H9 (cell line): ENCODE data around the gene THSD4. TPM values are rescaled to one million over a fixed set of nuclear protein-coding genes. Genes with fewer than 3 reads are reported as not detected.

Experiments used
- DNase-seq: peaks from one replicate; pipeline ENCODE4 v3.0.0-alpha.2; 2017
- H2AFZ ChIP-seq: one replicate; pipeline ENCODE4 v1.6.1; 2013; ENCODE audit warnings: mild to moderate bottlenecking, low read length, control low read depth, moderate library complexity
- H2AK5ac ChIP-seq: 2 replicates; pipeline ENCODE4 v1.6.1; 2013; ENCODE audit warnings: low read length, control low read depth, mixed read lengths; ENCODE audit not compliant: insufficient read length
- H2BK120ac ChIP-seq: one replicate; pipeline ENCODE4 v1.6.1; 2013; ENCODE audit warnings: low read depth, mild to moderate bottlenecking, low read length, control low read depth, inconsistent platforms; ENCODE audit not compliant: poor library complexity, severe bottlenecking
- H2BK12ac ChIP-seq: 2 replicates; pipeline ENCODE4 v1.6.1; 2013; ENCODE audit warnings: low read length, control low read depth, mixed read lengths, low read depth; ENCODE audit not compliant: insufficient read length
- H2BK15ac ChIP-seq: 2 replicates; pipeline ENCODE4 v1.6.1; 2013; ENCODE audit warnings: low read depth, low read length, control low read depth
- H2BK20ac ChIP-seq: one replicate; pipeline ENCODE4 v1.6.1; 2013; ENCODE audit warnings: low read depth, mild to moderate bottlenecking, low read length, control low read depth, inconsistent platforms; ENCODE audit not compliant: poor library complexity, severe bottlenecking
- H2BK5ac ChIP-seq: 2 replicates; pipeline ENCODE4 v1.6.1; 2013; ENCODE audit warnings: low read length, control low read depth, mixed read lengths; ENCODE audit not compliant: insufficient read length
- H3K14ac ChIP-seq: 2 replicates; pipeline ENCODE4 v1.6.1; 2013; ENCODE audit warnings: low read length, control low read depth; ENCODE audit not compliant: insufficient read depth
- H3K18ac ChIP-seq: 2 replicates; pipeline ENCODE4 v1.6.1; 2013; ENCODE audit warnings: low read depth, mild to moderate bottlenecking, mixed read lengths, low read length, control low read depth; ENCODE audit not compliant: insufficient read length
- H3K23ac ChIP-seq: 2 replicates; pipeline ENCODE4 v1.6.1; 2013; ENCODE audit warnings: low read length, control low read depth, mixed read lengths, low read depth; ENCODE audit not compliant: insufficient read length
- H3K23me2 ChIP-seq: 2 replicates; pipeline ENCODE4 v1.6.1; 2013; ENCODE audit warnings: low read depth, mild to moderate bottlenecking, mixed read lengths, low read length, control low read depth; ENCODE audit not compliant: insufficient read length, poor library complexity, severe bottlenecking
- H3K27ac ChIP-seq: 2 replicates; pipeline ENCODE4 v1.5.1; 2013; ENCODE audit warnings: low read length, control low read depth, mixed read lengths, low read depth; ENCODE audit not compliant: insufficient read length
- H3K27me3 ChIP-seq: 2 replicates; pipeline ENCODE4 v1.6.1; 2013; ENCODE audit warnings: low read length, control low read depth, inconsistent platforms; ENCODE audit not compliant: insufficient read depth
- H3K4ac ChIP-seq: 2 replicates; pipeline ENCODE4 v1.6.1; 2013; ENCODE audit warnings: low read depth, mild to moderate bottlenecking, control low read depth, inconsistent platforms, low read length, moderate library complexity
- H3K4me1 ChIP-seq: 2 replicates; pipeline ENCODE4 v1.6.1; 2013; ENCODE audit warnings: low read length, control low read depth, inconsistent platforms; ENCODE audit not compliant: insufficient read depth
- H3K4me2 ChIP-seq: 2 replicates; pipeline ENCODE4 v1.6.1; 2013; ENCODE audit warnings: low read length, control low read depth, mixed read lengths; ENCODE audit not compliant: insufficient read length, insufficient read depth
- H3K56ac ChIP-seq: 2 replicates; pipeline ENCODE4 v1.6.1; 2013; ENCODE audit warnings: low read depth, mild to moderate bottlenecking, mixed read lengths, low read length, control low read depth; ENCODE audit not compliant: insufficient read length
- H3K79me1 ChIP-seq: 2 replicates; pipeline ENCODE4 v1.6.1; 2013; ENCODE audit warnings: low read depth, mild to moderate bottlenecking, moderate library complexity, low read length, control low read depth, inconsistent platforms; ENCODE audit not compliant: insufficient read depth, poor library complexity, severe bottlenecking
- H3K79me2 ChIP-seq: 2 replicates; pipeline ENCODE4 v1.6.1; 2013; ENCODE audit warnings: low read length, control low read depth, inconsistent platforms; ENCODE audit not compliant: insufficient read depth
- H3K9ac ChIP-seq: 2 replicates; pipeline ENCODE4 v1.6.1; 2013; ENCODE audit warnings: low read length, control low read depth, mixed read lengths; ENCODE audit not compliant: insufficient read length; ENCODE audit errors: extremely low read depth
- H3K9me3 ChIP-seq: one replicate; pipeline ENCODE4 v1.6.1; 2013; ENCODE audit warnings: low read depth, low read length, inconsistent platforms; ENCODE audit not compliant: control insufficient read depth
- H3T11ph ChIP-seq: one replicate; pipeline ENCODE4 v1.6.1; 2013; ENCODE audit warnings: mild to moderate bottlenecking, low read length, control low read depth, inconsistent platforms
- H4K20me1 ChIP-seq: one replicate; pipeline ENCODE4 v1.6.1; 2013; ENCODE audit not compliant: control insufficient read depth, insufficient read length, insufficient read depth
- H4K5ac ChIP-seq: 2 replicates; pipeline ENCODE4 v1.6.1; 2013; ENCODE audit warnings: low read depth, mild to moderate bottlenecking, mixed read lengths, low read length, control low read depth; ENCODE audit not compliant: insufficient read length
- H4K8ac ChIP-seq: replicated peaks from 2 replicates; pipeline ENCODE4 v1.6.1; 2013; ENCODE audit warnings: low read length, control low read depth, mixed read lengths, low read depth; ENCODE audit not compliant: insufficient read length
- H4K91ac ChIP-seq: 2 replicates; pipeline ENCODE4 v1.6.1; 2013; ENCODE audit warnings: low read depth, mild to moderate bottlenecking, moderate library complexity, mixed read lengths, low read length, control low read depth; ENCODE audit not compliant: insufficient read length
- H3K27ac Mint-ChIP-seq, 3 experiments: 2 replicates in 2 of 3; 3 replicates in 1 of 3; pipeline ENCODE4 v1.8.0; 2020 to 2021; ENCODE audit warnings: mixed read lengths in 3 of 3, mild to moderate bottlenecking in 1 of 3, moderate library complexity in 1 of 3
- H3K27me3 Mint-ChIP-seq: 2 replicates; pipeline ENCODE4 v1.8.0; 2021; ENCODE audit warnings: low read depth, mild to moderate bottlenecking, moderate library complexity, mixed read lengths
- H3K36me3 Mint-ChIP-seq, 3 experiments: 2 replicates in 2 of 3; 3 replicates in 1 of 3; pipeline ENCODE4 v1.8.0; 2020 to 2021; ENCODE audit warnings: low read depth in 3 of 3, mixed read lengths in 3 of 3; ENCODE audit not compliant: insufficient read depth in 1 of 3
- H3K4me1 Mint-ChIP-seq, 2 experiments: 2 replicates each; pipeline ENCODE4 v1.8.0; 2020; ENCODE audit warnings: mixed read lengths in 2 of 2
- H3K4me3 Mint-ChIP-seq, 2 experiments: 2 replicates in 1 of 2; 3 replicates in 1 of 2; pipeline ENCODE4 v1.8.0; 2020 to 2021; ENCODE audit warnings: mild to moderate bottlenecking in 2 of 2, mixed read lengths in 2 of 2, moderate library complexity in 1 of 2
- H3K9me3 Mint-ChIP-seq, 2 experiments: 2 replicates in 1 of 2; 3 replicates in 1 of 2; pipeline ENCODE4 v1.8.0; 2020; ENCODE audit warnings: mild to moderate bottlenecking in 2 of 2, mixed read lengths in 2 of 2, moderate library complexity in 1 of 2
- WGBS: extraction: QIAGEN DNeasy Blood & Tissue Kit; methylation state at CpG from one replicate; pipeline ENCODE4 v1.1.7; 2013; ENCODE audit warnings: missing lambda C conversion rate, low lambda C conversion rate, mixed read lengths; ENCODE audit not compliant: insufficient read length; ENCODE audit errors: extremely low coverage; 5-methylcytosine and 5-hydroxymethylcytosine counted together
- total RNA-seq: library from RNA; stranded (reverse); gene quantifications from 2 replicates; pipeline ENCODE4 v1.2.1, GENCODE V29; 2021
- TF ChIP-seq, protein P1 (sequence below): fragments of 200-600 bp; sonication (generic); conservative IDR thresholded peaks from 3 replicates; pipeline ENCODE4 v1.8.0; 2021; ENCODE audit warnings: antibody characterized with exemption, mild to moderate bottlenecking

THSD4 gene
- total RNA-seq, 1 experiment from 2014 or later: 5.5 TPM

DNA sequence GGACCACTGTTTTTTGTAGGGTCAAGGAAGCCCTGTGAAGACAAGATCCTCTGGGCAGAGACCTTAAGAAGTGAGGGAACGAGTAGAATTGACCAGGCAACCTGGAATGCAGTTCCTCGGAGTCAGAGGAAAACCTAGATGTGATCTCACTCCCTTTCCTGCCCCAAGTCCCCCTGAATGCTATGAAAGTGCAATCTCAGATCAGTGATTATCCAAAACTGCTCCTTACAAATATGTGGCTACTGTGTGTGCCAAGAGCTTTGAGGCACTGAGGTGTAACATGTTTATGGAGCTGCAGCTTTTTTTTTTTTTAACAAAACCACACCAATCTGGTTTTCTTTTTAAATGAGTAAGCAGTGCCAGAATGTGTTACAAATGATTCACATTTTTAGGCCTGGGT is 35.8 kb downstream of the THSD4 start:
- no peaks in the 10 kb centered on the region for H3K27me3 Mint-ChIP-seq
- no peaks in the 10 kb centered on the region for H3K9me3 ChIP-seq
- no peak overlapping the region for H2BK20ac ChIP-seq
- no peak overlapping the region for H2BK15ac ChIP-seq
- H3K27me3 ChIP-seq: no peaks in the 10 kb centered on the region
- no peaks in the 10 kb centered on the region for H3K23me2 ChIP-seq
- H3K23ac ChIP-seq: no peak overlapping the region
- no peak overlapping the region for H4K5ac ChIP-seq
- no peak overlapping the region for H3K18ac ChIP-seq
- TF ChIP-seq, protein P1, sequence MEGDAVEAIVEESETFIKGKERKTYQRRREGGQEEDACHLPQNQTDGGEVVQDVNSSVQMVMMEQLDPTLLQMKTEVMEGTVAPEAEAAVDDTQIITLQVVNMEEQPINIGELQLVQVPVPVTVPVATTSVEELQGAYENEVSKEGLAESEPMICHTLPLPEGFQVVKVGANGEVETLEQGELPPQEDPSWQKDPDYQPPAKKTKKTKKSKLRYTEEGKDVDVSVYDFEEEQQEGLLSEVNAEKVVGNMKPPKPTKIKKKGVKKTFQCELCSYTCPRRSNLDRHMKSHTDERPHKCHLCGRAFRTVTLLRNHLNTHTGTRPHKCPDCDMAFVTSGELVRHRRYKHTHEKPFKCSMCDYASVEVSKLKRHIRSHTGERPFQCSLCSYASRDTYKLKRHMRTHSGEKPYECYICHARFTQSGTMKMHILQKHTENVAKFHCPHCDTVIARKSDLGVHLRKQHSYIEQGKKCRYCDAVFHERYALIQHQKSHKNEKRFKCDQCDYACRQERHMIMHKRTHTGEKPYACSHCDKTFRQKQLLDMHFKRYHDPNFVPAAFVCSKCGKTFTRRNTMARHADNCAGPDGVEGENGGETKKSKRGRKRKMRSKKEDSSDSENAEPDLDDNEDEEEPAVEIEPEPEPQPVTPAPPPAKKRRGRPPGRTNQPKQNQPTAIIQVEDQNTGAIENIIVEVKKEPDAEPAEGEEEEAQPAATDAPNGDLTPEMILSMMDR: no peak
- no peak overlapping the region for H4K91ac ChIP-seq
- no peak for DNase-seq
- H3K79me2 ChIP-seq: no peaks in the 10 kb centered on the region; the same call in 1 of the 2 replicates
- H2BK5ac ChIP-seq: no peak overlapping the region
- no CpG with 5 or more reads among the region's 2 CpGs for WGBS
- no peak overlapping the region for H4K8ac ChIP-seq
- H4K20me1 ChIP-seq: no peaks in the 10 kb centered on the region
- no peaks in the 10 kb centered on the region for H3K4me1 ChIP-seq
- no peak overlapping the region for H3K27ac ChIP-seq
- peaks cover 18 to 24% of the 10 kb centered on the region in 2 experiments for H3K4me1 Mint-ChIP-seq
- H3K4ac ChIP-seq: no peak overlapping the region
- H3K36me3 Mint-ChIP-seq: peaks cover 7 to 10% (median 8%) of the 10 kb centered on the region in 3 experiments; a peak in 5 of 7 replicates
- no peak overlapping the region for H3T11ph ChIP-seq
- H2BK120ac ChIP-seq: no peak overlapping the region
- H2AFZ ChIP-seq: no peak overlapping the region
- no peak overlapping the region for H3K14ac ChIP-seq
- no peak overlapping the region for H3K56ac ChIP-seq
- no peaks in the 10 kb centered on the region; a peak in 1 of 5 replicates for H3K9me3 Mint-ChIP-seq
- no peak overlapping the region for H2AK5ac ChIP-seq
- H3K27ac Mint-ChIP-seq: no peak overlapping the region
- no peaks in the 10 kb centered on the region for H3K79me1 ChIP-seq
- no peak overlapping the region for H3K4me3 Mint-ChIP-seq
- no peak overlapping the region for H3K4me2 ChIP-seq
- no peak overlapping the region for H2BK12ac ChIP-seq
- H3K9ac ChIP-seq: no peak overlapping the region
